ENCODE results near the gene CFAP52.
"Not testable (repeated sequence)": the region's sequence is repeated elsewhere in the genome, so short reads cannot be mapped to it uniquely, and the experiment has no call there.

Gene CFAP52

DNA sequence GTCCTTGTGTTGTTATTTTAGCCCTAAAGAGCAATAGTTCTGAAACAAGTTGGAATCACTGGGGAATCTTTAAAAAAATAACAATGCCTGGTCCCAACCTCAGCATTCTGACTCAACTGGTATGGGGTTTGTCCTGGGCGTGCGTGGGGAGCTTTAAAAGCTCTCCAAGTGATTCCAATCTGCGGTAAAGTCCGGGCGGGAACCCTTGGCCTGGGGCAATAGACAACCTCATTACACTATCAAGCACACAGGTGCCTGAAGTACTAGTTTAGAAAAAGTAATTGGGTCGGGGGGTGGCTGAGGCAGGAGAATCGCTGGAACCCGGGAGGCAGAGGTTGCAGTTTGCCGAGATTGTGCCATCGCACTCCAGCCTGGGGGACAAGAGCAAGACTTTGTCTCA is 5.2 kb upstream of the CFAP52 start:
- DNase-seq (ENCODE audit: low spot score) = no peak

DNA sequence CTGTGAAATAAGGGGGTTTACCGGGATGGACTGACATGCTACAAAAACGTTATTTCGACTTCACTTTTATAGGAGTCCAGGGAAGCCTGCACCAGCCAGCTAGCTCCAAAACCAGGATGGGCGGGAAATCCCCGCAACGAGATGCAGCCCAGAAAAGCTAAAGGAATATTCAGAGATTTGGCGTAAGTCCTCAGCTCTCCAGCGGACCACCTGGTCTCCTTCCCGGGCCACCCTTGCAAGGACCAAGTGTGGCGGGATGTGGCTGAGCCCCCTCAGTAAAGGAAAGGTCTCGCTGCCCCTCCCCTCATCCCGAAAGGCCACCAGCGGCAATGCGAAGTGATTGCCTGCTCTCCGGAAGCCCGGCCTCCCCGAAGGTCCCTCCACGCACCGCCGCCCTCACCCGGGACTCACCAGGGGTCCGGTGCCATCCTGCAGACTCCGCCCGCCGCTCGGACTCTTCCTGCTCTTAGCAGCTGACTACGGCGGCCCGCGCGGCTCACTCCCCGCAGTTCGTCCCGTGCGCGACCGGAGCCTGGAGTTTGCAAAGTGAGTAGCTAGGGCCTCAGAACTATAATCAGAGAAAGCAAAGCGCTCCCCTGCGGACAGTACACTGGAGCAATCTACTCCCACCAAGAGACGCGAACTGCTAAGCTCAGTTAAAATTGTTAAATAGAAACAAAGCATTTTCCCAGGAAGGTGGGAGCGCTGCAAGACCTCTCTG is 901 bp upstream of the CFAP52 start, which contains the start of gene STX8:
Gene STX8 (minus strand): TSS at position 440 of the 721 bp plus-strand sequence. CDS start 12 bp downstream, at position 428.
- peak; percentile 81 for DNase-seq (ENCODE audit: low spot score)

DNA sequence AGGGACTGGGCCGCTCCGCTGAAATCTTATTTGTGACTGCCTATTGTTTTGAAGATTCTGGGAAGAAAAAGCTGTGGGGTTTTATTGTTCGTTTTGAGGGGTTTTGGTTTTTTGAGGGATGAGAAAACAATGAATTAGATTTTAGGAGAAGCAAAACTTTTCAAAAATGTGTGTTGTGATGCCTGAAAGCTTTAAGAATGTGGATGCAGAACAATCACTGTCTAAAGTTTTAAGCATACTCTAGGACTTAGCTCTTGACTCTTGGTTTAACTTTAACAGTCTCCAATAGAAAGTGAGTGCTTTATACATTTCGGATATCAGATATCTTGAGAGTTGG is 899 bp downstream of the CFAP52 start:
- DNase-seq (ENCODE audit: low spot score) = no peak

DNA sequence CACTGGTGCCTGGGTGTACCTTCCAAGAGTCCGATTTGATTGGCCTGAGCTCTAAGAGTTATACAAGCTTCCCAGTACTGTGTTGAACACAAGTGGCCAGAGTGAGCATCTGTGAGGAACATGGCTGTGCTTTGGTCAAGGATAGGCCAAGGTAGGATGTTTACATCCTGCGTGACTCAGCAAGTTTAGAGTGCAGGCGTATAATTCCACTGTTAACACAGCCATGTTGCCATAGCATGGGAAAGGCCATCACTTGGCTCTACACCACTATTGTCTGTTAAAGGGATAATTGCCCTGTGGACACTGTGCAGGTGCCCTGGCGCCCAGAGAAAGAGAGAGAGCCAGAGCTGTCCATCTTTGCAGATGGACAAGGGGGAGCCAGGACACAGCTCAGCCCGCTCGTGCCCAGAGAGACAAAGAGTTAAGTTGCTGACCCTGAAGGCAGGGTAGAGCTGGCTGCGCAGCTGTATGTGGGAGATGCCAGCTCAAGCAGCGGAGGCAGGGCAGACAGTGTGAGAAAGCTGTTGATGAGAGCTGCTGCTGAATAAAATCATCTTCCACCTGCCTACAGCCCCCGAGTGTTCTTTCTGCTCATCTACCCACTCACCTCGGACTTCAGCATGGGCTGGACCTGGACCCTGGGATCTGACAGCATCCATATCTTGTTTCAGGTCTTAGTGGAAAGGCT is 11.7 kb downstream of the CFAP52 start:
- no peak for DNase-seq (ENCODE audit: low spot score)

DNA sequence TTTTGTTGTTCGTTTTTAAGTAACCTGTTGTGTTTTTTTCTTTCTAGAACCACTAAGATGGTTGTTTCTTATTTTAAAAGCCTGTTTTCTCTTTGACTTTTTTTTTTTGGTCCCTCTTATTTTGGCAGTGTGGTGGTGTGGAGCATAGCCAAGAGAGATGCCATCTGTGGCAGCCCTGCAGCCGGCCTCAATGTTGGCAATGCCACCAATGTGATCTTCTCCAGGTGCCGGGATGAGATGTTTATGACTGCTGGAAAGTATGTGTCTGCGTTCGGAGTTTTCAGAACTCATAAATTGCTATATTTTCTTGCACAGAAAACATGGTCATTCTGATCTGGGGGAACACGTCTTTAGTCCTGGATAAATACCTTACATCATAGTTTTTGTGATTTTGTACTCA is 17.6 kb downstream of the CFAP52 start:
- peak; percentile 83 for DNase-seq (ENCODE audit: low spot score)

DNA sequence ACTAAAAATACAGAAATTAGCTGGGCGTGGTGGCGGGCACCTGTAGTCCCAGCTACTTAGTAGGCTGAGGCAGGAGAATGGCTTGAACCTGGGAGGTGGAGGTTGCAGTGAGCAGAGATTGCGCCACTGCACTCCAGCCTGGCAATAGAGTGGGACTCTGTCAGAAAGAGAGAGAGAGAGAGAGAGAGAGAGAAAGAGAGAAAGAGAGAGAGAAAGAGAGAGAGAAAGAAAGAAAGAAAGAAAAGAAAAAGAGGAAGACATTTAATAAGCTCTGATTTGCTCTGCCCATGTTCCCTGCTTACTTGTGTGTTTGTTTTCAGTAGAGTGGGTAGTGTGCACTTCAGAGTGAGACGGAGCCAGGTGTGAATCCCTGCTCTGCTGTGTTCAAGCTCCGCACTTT is 21.2 kb downstream of the CFAP52 start:
- DNase-seq (ENCODE audit: low spot score) = not testable (repeated sequence)

DNA sequence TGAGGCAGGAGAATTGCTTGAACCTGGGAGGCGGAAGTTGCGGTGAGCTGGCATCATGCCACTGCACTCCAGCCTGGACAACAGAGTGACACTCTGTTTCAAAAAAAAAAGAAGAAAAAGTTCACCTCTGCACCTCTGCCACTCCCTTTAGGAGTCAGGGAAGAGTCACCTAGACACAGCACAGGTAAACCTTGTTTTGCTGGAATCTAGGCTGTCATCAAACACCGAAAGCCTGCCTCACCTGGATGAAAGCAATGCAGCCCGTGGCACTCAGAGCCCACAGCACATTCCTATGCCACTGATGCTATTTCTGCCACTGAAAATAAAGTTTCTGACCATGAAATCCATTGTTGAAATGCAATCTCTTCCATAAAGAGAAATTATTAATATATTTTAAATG is 22.2 kb downstream of the CFAP52 start:
- no peak for DNase-seq (ENCODE audit: low spot score)

DNA sequence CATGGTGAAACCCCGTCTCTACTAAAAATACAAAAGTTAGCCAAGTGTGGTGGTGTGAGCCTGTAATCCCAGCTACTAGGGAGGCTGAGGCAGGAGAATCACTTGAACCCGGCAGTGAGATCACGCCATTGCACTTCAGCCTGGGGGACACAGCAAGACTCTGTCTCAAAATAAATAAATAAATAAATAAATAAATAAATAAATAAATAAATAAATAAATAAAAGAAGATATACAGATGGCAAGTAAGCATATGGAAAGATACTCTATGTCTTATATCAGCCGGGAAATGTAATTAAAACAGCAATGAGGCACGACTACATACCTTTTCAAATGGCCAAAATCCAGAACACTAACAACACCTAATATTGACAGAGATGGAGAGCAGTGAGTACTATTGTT is 28.1 kb downstream of the CFAP52 start:
- DNase-seq (ENCODE audit: low spot score) = not testable (repeated sequence)

DNA sequence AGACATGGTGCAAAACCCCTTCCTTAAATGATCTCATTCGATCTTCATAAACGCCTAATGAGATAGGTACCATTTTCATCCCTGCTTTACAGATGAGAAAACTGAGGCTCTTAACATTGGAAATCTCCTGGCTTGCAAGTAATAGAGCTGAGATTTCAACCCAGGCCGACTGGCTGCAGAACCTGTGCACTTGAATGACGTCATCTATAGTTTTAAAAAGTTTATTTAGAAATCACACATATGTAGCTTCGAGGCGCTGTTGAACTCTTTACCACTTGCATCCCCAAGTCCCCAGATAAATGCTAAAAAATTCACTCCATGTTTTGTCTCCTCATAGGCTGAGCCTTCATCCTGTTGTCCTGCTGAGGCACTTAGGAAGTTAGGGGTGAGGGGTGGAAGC is 30.0 kb downstream of the CFAP52 start:
- DNase-seq (ENCODE audit: low spot score) = no peak

DNA sequence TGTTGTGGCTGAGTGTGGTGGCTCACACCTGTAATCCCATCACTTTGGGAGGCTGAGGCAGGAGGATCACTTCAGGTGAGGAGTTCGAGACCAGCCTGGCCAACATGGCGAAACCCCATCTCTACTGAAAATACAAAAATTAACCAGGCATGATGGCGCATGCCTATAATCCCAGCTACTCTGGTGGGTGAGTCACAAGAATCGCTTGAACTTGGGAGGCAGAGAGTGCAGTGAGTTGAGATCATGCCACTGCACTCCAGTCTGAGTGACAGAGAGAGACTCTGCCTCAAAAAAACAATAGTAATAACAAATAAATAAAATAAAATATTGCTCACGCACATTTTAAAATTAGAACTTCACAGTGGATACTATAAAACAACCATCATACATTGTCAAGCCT is 30.6 kb downstream of the CFAP52 start:
- not testable (repeated sequence) for DNase-seq (ENCODE audit: low spot score)

DNA sequence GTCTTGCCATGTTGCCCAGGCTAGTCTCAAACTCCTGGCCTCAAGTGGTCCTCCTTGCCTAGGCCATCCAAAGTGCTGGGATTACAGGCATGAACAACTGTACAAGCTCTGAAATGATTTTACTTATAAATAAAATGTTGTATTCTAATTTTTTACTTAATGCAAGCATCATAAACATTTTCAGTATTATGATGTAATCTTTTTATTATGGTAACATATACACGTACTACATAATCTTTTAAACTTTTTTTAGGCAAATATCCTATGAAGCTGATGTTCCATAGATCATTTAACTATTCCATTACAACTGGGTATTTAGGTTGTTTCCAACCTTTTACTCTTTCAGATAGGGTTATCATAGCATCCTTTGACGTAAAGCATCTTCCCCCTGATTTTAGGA is 35.1 kb downstream of the CFAP52 start:
- DNase-seq (ENCODE audit: low spot score) = no peak

DNA sequence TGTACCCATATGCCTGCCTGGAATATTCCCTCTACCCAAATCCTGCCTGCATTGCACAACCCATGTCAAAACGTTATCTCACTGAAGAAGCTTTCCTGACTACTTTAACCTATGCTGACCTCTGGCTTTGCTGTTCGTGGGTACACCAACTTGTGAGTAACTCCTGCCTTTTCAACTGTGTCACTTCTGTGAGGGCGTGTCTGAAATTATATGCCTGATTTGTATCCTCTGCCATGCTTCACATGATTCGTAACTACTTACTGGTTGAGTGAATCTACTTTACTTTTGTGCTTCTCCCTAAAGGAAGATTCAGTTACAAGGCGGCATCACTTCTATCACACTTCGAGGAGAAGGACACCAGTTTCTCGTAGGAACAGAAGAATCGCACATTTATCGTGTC is 35.6 kb downstream of the CFAP52 start:
- no peak for DNase-seq (ENCODE audit: low spot score)

DNA sequence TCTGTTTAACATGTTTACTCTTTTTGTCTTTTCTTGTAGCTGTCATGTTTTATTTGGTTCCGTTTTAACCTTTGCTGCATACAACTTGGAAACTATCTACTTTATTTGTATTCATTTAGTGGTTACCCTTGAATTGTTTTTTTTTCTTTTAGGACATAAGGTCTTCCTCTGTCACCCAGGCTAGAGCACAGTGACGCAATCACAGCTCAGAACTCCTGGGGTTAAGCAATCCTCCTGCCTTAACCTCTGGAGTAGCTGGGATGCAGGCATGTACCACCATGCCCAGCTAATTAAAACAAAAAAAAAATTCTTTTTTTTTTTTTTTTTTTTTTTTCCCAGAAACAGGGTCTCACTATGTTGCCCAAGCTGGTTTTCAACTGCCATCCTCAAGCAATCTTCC is 39.0 kb downstream of the CFAP52 start:
- DNase-seq (ENCODE audit: low spot score) = no peak

DNA sequence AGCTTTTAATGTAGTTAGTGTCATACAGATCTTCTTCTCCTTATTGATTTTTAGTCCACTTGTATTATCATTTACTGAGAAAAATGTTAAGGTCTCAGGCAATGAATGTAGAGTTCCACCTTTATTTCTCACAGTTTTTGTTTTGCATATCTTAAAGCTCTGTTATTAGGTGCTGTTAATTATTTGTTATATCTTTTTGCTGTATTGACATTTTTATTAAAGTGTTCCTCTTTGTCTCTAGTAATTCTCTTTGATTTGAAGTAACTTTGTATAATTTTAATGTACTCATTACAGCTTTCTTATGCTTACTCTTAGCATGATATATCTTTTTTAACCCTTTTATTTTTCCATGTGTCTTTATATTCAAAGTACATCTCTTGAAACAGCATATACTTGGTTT is 46.5 kb downstream of the CFAP52 start:
- DNase-seq (ENCODE audit: low spot score) = no peak

DNA sequence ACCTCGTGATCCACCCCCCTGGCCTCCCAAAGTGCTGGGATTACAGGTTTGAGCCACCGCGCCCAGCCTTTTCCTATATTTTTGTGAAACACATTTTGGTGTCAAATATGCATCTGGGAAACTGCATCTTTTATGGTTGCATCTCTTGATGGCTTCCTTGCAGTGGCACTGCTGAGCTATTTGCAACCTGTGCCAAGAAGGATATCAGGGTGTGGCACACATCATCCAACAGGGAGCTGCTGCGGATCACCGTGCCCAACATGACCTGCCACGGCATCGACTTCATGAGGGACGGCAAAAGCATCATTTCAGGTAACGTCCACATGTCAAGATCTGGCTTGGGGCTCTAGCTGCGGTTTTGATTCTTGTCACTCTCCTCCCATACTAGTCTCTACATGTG is 52.1 kb downstream of the CFAP52 start:
- DNase-seq (ENCODE audit: low spot score) = no peak

DNA sequence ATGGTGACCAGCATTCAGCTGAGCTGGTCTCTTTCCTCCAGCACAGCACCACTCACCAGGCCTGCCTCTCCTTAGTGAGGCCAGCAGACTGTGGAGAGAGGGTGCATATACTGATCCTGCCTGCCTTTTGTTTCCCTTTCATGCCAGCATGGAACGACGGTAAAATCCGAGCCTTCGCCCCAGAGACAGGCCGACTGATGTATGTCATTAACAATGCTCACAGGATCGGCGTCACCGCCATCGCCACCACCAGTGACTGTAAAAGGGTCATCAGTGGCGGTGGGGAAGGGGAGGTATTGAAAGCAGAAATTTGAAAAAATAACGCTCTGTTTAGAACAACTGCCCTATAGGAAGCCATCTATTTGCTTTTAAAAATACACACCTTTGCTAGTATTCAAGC is 56.3 kb downstream of the CFAP52 start:
- DNase-seq (ENCODE audit: low spot score) = no peak

DNA sequence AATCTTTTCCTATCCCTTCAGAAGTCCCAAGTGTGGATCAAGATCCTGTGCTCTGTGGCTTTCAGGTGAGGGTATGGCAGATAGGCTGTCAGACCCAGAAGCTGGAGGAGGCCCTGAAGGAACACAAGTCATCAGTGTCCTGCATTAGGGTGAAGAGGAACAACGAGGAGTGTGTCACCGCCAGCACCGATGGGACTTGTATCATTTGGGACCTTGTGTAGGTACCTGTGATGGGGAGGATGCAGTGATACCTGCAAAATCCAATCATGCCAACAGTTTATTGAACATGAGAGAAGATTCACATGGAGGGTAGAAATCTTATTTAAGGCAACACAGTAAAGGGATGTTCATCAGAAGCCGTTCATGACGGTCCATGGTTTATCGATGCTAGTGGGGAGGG is 58.9 kb downstream of the CFAP52 start:
- no peak for DNase-seq (ENCODE audit: low spot score)

DNA sequence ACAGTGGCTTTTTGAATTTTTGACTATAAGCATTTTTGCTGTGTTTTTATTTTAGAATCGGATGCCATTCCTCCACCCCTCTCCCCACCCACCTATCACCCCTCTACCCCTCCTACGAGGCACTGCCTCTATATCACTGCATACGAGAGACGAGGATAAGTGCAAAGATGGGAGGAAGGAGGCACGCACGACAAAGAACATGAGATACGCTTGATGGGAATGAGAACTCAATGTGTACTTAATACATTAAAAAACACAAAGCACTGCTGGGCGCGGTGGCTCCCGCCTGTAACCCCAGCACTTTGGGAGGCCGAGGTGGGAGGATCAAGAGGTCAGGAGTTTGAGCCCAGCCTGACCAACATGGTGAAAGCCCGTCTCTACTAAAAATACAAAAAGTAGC is 60.1 kb downstream of the CFAP52 start:
- no peak for DNase-seq (ENCODE audit: low spot score)

DNA sequence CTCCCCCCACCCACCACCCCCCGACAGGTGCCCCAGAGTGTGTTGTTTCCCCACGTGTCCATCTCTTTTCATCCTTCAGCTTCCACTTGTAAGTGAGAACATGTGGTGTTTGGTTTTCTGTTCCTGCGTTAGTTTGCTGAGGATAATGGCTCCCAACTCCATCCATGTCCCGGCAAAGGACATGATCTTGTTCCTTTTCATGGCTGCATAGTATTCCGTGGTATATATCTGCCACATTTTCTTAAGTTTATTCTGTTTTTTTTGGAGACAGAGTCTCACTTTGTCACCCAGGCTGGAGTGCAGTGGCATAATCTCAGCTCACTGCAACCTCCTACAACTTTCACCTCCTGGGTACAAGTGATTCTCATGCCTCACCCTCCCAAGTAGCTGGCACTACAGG is 63.9 kb downstream of the CFAP52 start:
- DNase-seq (ENCODE audit: low spot score) = not testable (repeated sequence)

DNA sequence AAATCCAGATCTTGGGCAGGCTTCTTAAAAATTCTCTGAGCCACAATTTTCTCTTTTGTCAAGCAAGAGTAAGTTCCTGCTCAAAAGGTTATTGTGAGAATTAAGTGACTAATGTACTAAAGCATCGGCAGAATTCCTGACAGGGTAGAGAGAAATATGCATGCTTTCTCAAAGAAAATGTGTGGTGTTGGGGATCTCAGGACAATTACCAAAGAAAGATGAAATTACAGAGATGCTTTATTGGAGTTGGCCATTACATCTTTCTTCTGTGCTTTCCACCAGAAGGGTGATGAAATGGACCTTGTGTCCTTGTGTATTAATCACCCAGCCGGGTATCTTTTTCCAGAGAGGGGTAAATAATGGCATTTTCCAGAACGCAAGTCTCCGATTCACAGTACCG is 67.2 kb downstream of the CFAP52 start:
- no peak for DNase-seq (ENCODE audit: low spot score)

DNA sequence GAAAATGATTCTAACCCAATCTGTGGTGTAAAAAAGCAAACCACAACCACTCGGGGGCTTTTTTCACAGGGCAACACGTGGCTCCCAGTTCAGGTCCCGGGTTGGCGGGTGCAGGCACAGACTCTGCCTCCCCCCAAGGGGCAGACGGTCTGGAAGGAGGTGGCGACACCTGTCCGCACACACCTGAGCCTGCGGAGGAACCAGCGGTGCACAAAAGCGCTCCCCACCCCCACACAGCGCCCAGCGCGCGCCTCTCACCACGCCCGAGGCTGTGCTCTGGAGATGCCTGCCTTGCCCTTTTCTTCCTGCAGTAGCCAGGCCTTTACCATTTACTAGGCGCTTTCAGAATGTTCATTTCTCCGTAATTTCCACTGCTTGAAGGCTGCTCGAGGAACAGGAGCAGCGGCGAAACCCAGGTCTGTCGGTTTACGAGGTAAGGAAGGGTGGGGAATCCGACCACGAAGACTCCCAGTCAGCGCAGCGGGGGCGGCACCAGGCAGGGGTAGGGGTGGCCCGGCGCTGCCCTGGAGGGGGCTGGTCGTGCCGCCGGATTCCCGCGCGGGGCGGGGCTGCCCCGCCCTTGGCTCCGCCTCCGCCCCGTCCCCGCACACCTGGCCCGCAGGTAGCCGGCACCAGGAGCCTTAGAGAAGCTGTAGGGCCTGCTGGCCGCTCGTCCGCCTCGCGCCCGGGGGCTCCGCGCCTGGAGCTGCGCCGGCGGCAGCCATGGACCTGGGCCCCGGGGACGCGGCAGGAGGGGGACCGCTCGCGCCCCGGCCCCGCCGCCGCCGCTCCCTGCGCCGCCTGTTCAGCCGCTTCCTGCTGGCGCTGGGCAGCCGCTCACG is 68.7 kb downstream of the CFAP52 start, which contains the start of gene USP43:
Gene USP43 (plus strand): TSS at position 608 of the 842 bp plus-strand sequence. CDS start 116 bp downstream, at position 724.
- DNase-seq (ENCODE audit: low spot score) = peak; percentile 17

DNA sequence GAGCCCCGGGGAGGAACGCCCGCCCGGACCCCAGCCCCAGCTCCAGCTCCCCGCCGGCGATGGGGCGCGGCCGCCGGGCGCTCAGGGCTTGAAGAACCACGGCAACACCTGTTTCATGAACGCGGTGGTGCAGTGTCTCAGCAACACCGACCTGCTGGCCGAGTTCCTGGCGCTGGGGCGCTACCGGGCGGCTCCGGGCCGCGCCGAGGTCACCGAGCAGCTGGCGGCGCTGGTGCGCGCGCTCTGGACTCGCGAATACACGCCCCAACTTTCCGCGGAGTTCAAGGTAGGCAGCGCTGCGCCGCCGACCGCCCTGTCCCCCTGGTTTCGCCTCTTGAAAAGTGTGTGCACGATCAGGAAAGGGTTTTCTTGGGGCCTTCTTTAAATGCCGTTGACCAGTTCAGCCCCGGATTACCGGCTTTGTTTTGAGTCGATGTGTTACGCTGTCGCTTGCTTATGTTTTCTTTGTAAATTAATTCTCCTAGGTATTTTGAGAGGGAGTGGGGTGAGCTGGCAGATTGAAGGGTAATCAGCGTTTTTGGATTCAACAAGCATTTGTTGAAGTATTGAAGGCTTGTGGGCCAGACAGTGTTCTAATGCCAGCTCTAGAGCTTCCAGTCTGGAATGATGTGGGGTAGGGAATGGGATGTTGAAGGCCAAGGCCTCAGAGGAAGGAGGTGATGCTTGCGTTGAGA is 69.6 kb downstream of the CFAP52 start:
- peak; percentile 14 for DNase-seq (ENCODE audit: low spot score)

Measured in cerebellar cortex (tissue), 1 donor.